Panc1 (cell line): Measurements from ENCODE around the gene POU2AF3.

ENCODE experiments used
- POLR2AphosphoS5 ChIP-seq: IDR thresholded peaks from 2 replicates; pipeline ENCODE4 v1.6.1; 2012; ENCODE audit warnings: mild to moderate bottlenecking, low read depth, low read length, moderate library complexity
- SIN3A ChIP-seq: IDR thresholded peaks from 2 replicates; pipeline ENCODE4 v1.6.1; 2012; ENCODE audit warnings: low read depth, mild to moderate bottlenecking, low read length, moderate library complexity, borderline replicate concordance; ENCODE audit not compliant: insufficient read depth
- TF ChIP-seq, protein P1 (sequence below): fragments of 450-650 bp; IDR thresholded peaks from 2 replicates; pipeline ENCODE4 v1.5.1; 2017; ENCODE audit warnings: mild to moderate bottlenecking
- TF ChIP-seq, protein P2 (sequence below), 2 experiments: IDR thresholded peaks; 2 replicates each; pipeline ENCODE4 v1.6.1; 2011 to 2012; ENCODE audit warnings: low read depth in 2 of 2, control low read depth in 1 of 2, low read length in 1 of 2, mild to moderate bottlenecking in 1 of 2, moderate library complexity in 1 of 2; ENCODE audit not compliant: insufficient read depth in 1 of 2

- no peak for TF ChIP-seq POLR2AphosphoS5
- TF ChIP-seq, protein P1, sequence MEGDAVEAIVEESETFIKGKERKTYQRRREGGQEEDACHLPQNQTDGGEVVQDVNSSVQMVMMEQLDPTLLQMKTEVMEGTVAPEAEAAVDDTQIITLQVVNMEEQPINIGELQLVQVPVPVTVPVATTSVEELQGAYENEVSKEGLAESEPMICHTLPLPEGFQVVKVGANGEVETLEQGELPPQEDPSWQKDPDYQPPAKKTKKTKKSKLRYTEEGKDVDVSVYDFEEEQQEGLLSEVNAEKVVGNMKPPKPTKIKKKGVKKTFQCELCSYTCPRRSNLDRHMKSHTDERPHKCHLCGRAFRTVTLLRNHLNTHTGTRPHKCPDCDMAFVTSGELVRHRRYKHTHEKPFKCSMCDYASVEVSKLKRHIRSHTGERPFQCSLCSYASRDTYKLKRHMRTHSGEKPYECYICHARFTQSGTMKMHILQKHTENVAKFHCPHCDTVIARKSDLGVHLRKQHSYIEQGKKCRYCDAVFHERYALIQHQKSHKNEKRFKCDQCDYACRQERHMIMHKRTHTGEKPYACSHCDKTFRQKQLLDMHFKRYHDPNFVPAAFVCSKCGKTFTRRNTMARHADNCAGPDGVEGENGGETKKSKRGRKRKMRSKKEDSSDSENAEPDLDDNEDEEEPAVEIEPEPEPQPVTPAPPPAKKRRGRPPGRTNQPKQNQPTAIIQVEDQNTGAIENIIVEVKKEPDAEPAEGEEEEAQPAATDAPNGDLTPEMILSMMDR, result no peak
- TF ChIP-seq SIN3A, result no peak
- TF ChIP-seq, protein P2, sequence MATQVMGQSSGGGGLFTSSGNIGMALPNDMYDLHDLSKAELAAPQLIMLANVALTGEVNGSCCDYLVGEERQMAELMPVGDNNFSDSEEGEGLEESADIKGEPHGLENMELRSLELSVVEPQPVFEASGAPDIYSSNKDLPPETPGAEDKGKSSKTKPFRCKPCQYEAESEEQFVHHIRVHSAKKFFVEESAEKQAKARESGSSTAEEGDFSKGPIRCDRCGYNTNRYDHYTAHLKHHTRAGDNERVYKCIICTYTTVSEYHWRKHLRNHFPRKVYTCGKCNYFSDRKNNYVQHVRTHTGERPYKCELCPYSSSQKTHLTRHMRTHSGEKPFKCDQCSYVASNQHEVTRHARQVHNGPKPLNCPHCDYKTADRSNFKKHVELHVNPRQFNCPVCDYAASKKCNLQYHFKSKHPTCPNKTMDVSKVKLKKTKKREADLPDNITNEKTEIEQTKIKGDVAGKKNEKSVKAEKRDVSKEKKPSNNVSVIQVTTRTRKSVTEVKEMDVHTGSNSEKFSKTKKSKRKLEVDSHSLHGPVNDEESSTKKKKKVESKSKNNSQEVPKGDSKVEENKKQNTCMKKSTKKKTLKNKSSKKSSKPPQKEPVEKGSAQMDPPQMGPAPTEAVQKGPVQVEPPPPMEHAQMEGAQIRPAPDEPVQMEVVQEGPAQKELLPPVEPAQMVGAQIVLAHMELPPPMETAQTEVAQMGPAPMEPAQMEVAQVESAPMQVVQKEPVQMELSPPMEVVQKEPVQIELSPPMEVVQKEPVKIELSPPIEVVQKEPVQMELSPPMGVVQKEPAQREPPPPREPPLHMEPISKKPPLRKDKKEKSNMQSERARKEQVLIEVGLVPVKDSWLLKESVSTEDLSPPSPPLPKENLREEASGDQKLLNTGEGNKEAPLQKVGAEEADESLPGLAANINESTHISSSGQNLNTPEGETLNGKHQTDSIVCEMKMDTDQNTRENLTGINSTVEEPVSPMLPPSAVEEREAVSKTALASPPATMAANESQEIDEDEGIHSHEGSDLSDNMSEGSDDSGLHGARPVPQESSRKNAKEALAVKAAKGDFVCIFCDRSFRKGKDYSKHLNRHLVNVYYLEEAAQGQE (IDR thresholded peaks at IDR 0.05; ENCODE audit: insufficient read depth in 1 of 2, low read depth in 2 of 2, low read length in 1 of 2), result no peak
Observed at GRCh38 chr11:111331711-111332479, 33.5 kb downstream of the POU2AF3 start.
